ENCODE results near the gene MAP6D1. TPM values are rescaled to one million over a fixed set of nuclear protein-coding genes. Genes with fewer than 3 reads are reported as not detected.

MAP6D1 gene
- polyA plus RNA-seq, 1 donor from 2014 or later = 3.1 TPM

GRCh38 chr3:183815563-183815940 lies 9.8 kb downstream of the MAP6D1 start:
- Histone ChIP-seq H3K9ac (ENCODE audit: low read length) (no peak overlapping the region), H3K27ac (ENCODE audit: low read length) (no peak overlapping the region), H4K20me1 (ENCODE audit: insufficient read depth) (no peaks in the 10 kb centered on the region), H3K4me3 (ENCODE audit: low read length) (no peak overlapping the region), H3K4me2 (ENCODE audit: low read length) (no peak overlapping the region), H2AFZ (ENCODE audit: low read depth, low read length) (no peak overlapping the region), H3K9me3 (ENCODE audit: low read length) (no peaks in the 10 kb centered on the region), H3K79me2 (replicated peaks; ENCODE audit: insufficient read depth, low read length) (no peaks in the 10 kb centered on the region), H3F3A (ENCODE audit: insufficient read depth, low read length, poor library complexity, severe bottlenecking) (no peaks in the 10 kb centered on the region), H3K9me2 (ENCODE audit: insufficient read depth, low read length) (no peaks in the 10 kb centered on the region), H3K36me3 (ENCODE audit: insufficient read depth, low read length) (peaks cover 8% of the 10 kb centered on the region), H3K27me3 (ENCODE audit: insufficient read depth, low read depth, low read length) (no peaks in the 10 kb centered on the region)
- no peak for TF ChIP-seq EZH2 (IDR thresholded peaks at IDR 0.05; ENCODE audit: borderline replicate concordance, insufficient read depth, low read length, poor library complexity, severe bottlenecking)
- TF ChIP-seq TAF1 (IDR thresholded peaks at IDR 0.05; ENCODE audit: low read depth) = no peak
- TF ChIP-seq POLR2AphosphoS5 (IDR thresholded peaks at IDR 0.05) = no peak
- no peak for TF ChIP-seq RAD21 (conservative IDR thresholded peaks at IDR 0.05)
- no peak for TF ChIP-seq REST (IDR thresholded peaks at IDR 0.05; ENCODE audit: borderline replicate concordance)
- no peak for TF ChIP-seq CTCF (IDR thresholded peaks at IDR 0.05; ENCODE audit: poor library complexity, severe bottlenecking)

GRCh38 chr3:183814240-183814639 lies 11.1 kb downstream of the MAP6D1 start:
- Histone ChIP-seq H3K9ac (ENCODE audit: low read length) (no peak overlapping the region), H3K36me3 (ENCODE audit: insufficient read depth, low read length) (peaks cover 17% of the 10 kb centered on the region), H3K4me2 (ENCODE audit: low read length) (no peak overlapping the region), H3K9me3 (ENCODE audit: low read length) (no peaks in the 10 kb centered on the region), H2AFZ (ENCODE audit: low read depth, low read length) (no peak overlapping the region), H3F3A (ENCODE audit: insufficient read depth, low read length, poor library complexity, severe bottlenecking) (no peaks in the 10 kb centered on the region), H3K9me2 (ENCODE audit: insufficient read depth, low read length) (no peaks in the 10 kb centered on the region), H3K4me3 (ENCODE audit: low read length) (no peak overlapping the region), H3K79me2 (replicated peaks; ENCODE audit: insufficient read depth, low read length) (no peaks in the 10 kb centered on the region), H4K20me1 (ENCODE audit: insufficient read depth) (no peaks in the 10 kb centered on the region), H3K27ac (ENCODE audit: low read length) (no peak overlapping the region), H3K27me3 (ENCODE audit: insufficient read depth, low read depth, low read length) (no peaks in the 10 kb centered on the region)
- TF ChIP-seq MXI1 (conservative IDR thresholded peaks at IDR 0.05; ENCODE audit: poor library complexity, severe bottlenecking) (no peak), REST (IDR thresholded peaks at IDR 0.05; ENCODE audit: borderline replicate concordance) (no peak), POLR2AphosphoS5 (IDR thresholded peaks at IDR 0.05) (no peak), RAD21 (conservative IDR thresholded peaks at IDR 0.05) (no peak), EZH2 (IDR thresholded peaks at IDR 0.05; ENCODE audit: borderline replicate concordance, insufficient read depth, low read length, poor library complexity, severe bottlenecking) (no peak), SMC3 (conservative IDR thresholded peaks at IDR 0.05; ENCODE audit: poor library complexity) (no peak), TAF1 (IDR thresholded peaks at IDR 0.05; ENCODE audit: low read depth) (no peak), EP300 (conservative IDR thresholded peaks at IDR 0.05; ENCODE audit: poor library complexity, severe bottlenecking) (no peak), CTCF (IDR thresholded peaks at IDR 0.05; ENCODE audit: poor library complexity, severe bottlenecking) (no peak)

All from neural cell (in vitro differentiated cells).